T-cell (primary cell): Measurements from ENCODE around the gene GALNT9. TPM values are rescaled to one million over a fixed set of nuclear protein-coding genes. Genes with fewer than 3 reads are reported as not detected.

Experiments used
- ATAC-seq, 4 experiments: fragments of 200-7000 bp in 3 of 4; fragments of 150-1000 bp in 1 of 4; cut with Tn5 transposase; replicated peaks in 1 of 4; 1 replicate in 3 of 4; 2 replicates in 1 of 4; pipeline ENCODE4 v1.10.0; 2021; ENCODE audit warnings: moderate library complexity in 3 of 4, mild to moderate bottlenecking in 2 of 4, moderate number of reproducible peaks in 1 of 4
- CTCF ChIA-PET, 2 donors: fragments of 300-600 bp; sonication (Branson Sonifier 250); formaldehyde crosslinking; loops; one replicate each; lab custom pipeline; 2022; ENCODE audit warnings: antibody characterized with exemption in 2 of 2; lab: Charles Lee
- POLR2A ChIA-PET, 2 donors: fragments of 300-600 bp; sonication (Branson Sonifier 250); formaldehyde crosslinking; loops; one replicate each; lab custom pipeline; 2022; ENCODE audit warnings: antibody characterized with exemption in 2 of 2; lab: Charles Lee
- DNase-seq, 35 experiments: peaks; one replicate each; pipeline versions ENCODE4 v3.0.0 to v3.0.0-alpha.2; 2013 to 2023
- H3K27ac ChIP-seq: one replicate; pipeline ENCODE4 v1.5.1; 2013; ENCODE audit warnings: low read length
- H3K27me3 ChIP-seq, 2 experiments: replicated peaks in 1 of 2; 1 replicate in 1 of 2; 2 replicates in 1 of 2; pipeline versions ENCODE4 v1.6.1 to v1.7.0; 2013; ENCODE audit warnings: low read length in 1 of 2, mixed read lengths in 1 of 2; ENCODE audit not compliant: control insufficient read depth in 2 of 2, insufficient read depth in 2 of 2; ENCODE audit errors: extremely low read depth in 1 of 2
- H3K36me3 ChIP-seq, 2 donors: 1 replicate in 1 of 2; 2 replicates in 1 of 2; pipeline versions ENCODE4 v1.6.1 to v1.7.0; 2013; ENCODE audit warnings: low read length in 1 of 2; ENCODE audit not compliant: control insufficient read depth in 2 of 2, insufficient read depth in 1 of 2; ENCODE audit errors: extremely low read depth in 1 of 2
- H3K4me1 ChIP-seq, 2 experiments: 1 replicate in 1 of 2; 2 replicates in 1 of 2; pipeline versions ENCODE4 v1.6.1 to v1.7.0; 2013; ENCODE audit warnings: low read length in 2 of 2, mixed read lengths in 1 of 2; ENCODE audit not compliant: insufficient read depth in 2 of 2, control insufficient read depth in 1 of 2; ENCODE audit errors: extremely low read depth in 1 of 2
- H3K4me3 ChIP-seq, 2 donors: 1 replicate in 1 of 2; 2 replicates in 1 of 2; pipeline versions ENCODE4 v1.5.1 to v1.7.0; 2013; ENCODE audit warnings: mild to moderate bottlenecking in 2 of 2, low read length in 1 of 2, moderate library complexity in 1 of 2; ENCODE audit not compliant: control insufficient read depth in 1 of 2; ENCODE audit errors: extremely low read depth in 1 of 2
- H3K9me3 ChIP-seq: 2 replicates; pipeline ENCODE4 v1.7.0; 2013
- H3K27ac Mint-ChIP-seq, 2 donors: one replicate each; pipeline ENCODE4 v1.8.0; 2020 to 2021; ENCODE audit warnings: mild to moderate bottlenecking in 2 of 2, mixed read lengths in 2 of 2
- H3K27me3 Mint-ChIP-seq, 2 donors: one replicate each; pipeline ENCODE4 v1.8.0; 2021 to 2022; ENCODE audit warnings: mixed read lengths in 2 of 2
- H3K36me3 Mint-ChIP-seq: one replicate; pipeline ENCODE4 v1.8.0; 2021; ENCODE audit warnings: mixed read lengths
- H3K4me1 Mint-ChIP-seq, 3 donors: one replicate each; pipeline ENCODE4 v1.8.0; 2020 to 2022; ENCODE audit warnings: mixed read lengths in 3 of 3, mild to moderate bottlenecking in 1 of 3
- H3K4me3 Mint-ChIP-seq, 3 donors: one replicate each; pipeline ENCODE4 v1.8.0; 2020 to 2022; ENCODE audit warnings: mild to moderate bottlenecking in 3 of 3, mixed read lengths in 3 of 3, moderate library complexity in 3 of 3
- H3K9me3 Mint-ChIP-seq, 3 donors: one replicate each; pipeline ENCODE4 v1.8.0; 2020 to 2022; ENCODE audit warnings: mixed read lengths in 3 of 3
- WGBS: methylation state at CpG from one replicate; pipeline ENCODE4 v1.1.5; 2013; ENCODE audit warnings: missing lambda C conversion rate; ENCODE audit not compliant: insufficient coverage; 5-methylcytosine and 5-hydroxymethylcytosine counted together
- total RNA-seq, 35 experiments: library from RNA in 6 of 35; stranded (reverse) in 6 of 35; fragments of 120-200 nt in 1 of 35; gene quantifications; one replicate each; pipeline versions ENCODE4 v1.2.1 to v1.2.4 and lab custom pipeline; 2013 to 2026

Gene GALNT9
- total RNA-seq, 5 donors from 2014 or later (not counting 1 experiment from before 2014, with no cell fraction given), result 0.72 TPM; not detected in 4

GRCh38 chr12:132194056-132194455 lies 135.3 kb downstream of the GALNT9 start:
- Histone ChIP-seq H3K4me1 (peaks cover 0 to 17% of the 10 kb centered on the region in 2 experiments), H3K36me3 (no peaks in the 10 kb centered on the region), H3K9me3 (no peaks in the 10 kb centered on the region), H3K27me3 (no peaks in the 10 kb centered on the region), H3K27ac (no peak overlapping the region), H3K4me3 (peak overlapping the region in 1 of 2 donors; percentile 3)
- ATAC-seq, result no peak
- no peaks in the 10 kb centered on the region for H3K27me3 Mint-ChIP-seq
- H3K4me1 Mint-ChIP-seq, result peaks cover 5 to 19% (median 15%) of the 10 kb centered on the region in 3 donors
- H3K36me3 Mint-ChIP-seq, result peaks cover 10% of the 10 kb centered on the region
- 66% methylated on average over 10 of the region's 10 CpGs for WGBS
- DNase-seq, result peak in 1 of 35 experiments; percentile 43
- no peak overlapping the region for H3K27ac Mint-ChIP-seq
- H3K4me3 Mint-ChIP-seq, result no peak overlapping the region
- peaks cover 0 to 10% (median 8%) of the 10 kb centered on the region in 3 donors for H3K9me3 Mint-ChIP-seq
- ChIA-PET CTCF (interaction anchor here in 1 of 2 donors (1.0 kb wide), 1 partner anchor 19 kb away, joined by 3 read pairs; no protein-coding TSS in a partner anchor), POLR2A (no interaction called here)

- H3K36me3 ChIP-seq, result peaks cover 0 to 5% of the 10 kb centered on the region in 2 donors
- no peaks in the 10 kb centered on the region for H3K9me3 ChIP-seq
- 90% methylated on average over 27 of the region's 31 CpGs for WGBS
- no peak overlapping the region for H3K4me3 ChIP-seq
- Mint-ChIP-seq H3K27me3 (no peaks in the 10 kb centered on the region), H3K4me3 (no peak overlapping the region), H3K27ac (no peak overlapping the region), H3K9me3 (peaks cover 0 to 10% (median 8%) of the 10 kb centered on the region in 3 donors), H3K36me3 (peaks cover 10% of the 10 kb centered on the region), H3K4me1 (peaks cover 21 to 35% (median 23%) of the 10 kb centered on the region in 3 donors)
- DNase-seq (no peak), ATAC-seq (no peak)
- ChIA-PET POLR2A (no interaction called here), CTCF (no interaction called here)
- peaks cover 2 to 39% of the 10 kb centered on the region in 2 experiments for H3K4me1 ChIP-seq
- no peak overlapping the region for H3K27ac ChIP-seq
- no peaks in the 10 kb centered on the region for H3K27me3 ChIP-seq
Measured at GRCh38 chr12:132191715-132192553, 137.5 kb downstream of the GALNT9 start.

GRCh38 chr12:132190834-132191500 lies 138.4 kb downstream of the GALNT9 start:
- Histone ChIP-seq H3K27me3 (no peaks in the 10 kb centered on the region), H3K4me3 (peak overlapping the region in 1 of 2 donors; percentile 63), H3K4me1 (peaks cover 6 to 48% of the 10 kb centered on the region in 2 experiments), H3K9me3 (no peaks in the 10 kb centered on the region), H3K36me3 (peaks cover 0 to 5% of the 10 kb centered on the region in 2 donors), H3K27ac (peak overlapping the region; percentile 76)
- Mint-ChIP-seq H3K4me3 (peak overlapping the region; percentile 95 to 97 (median 97)), H3K27ac (peak overlapping the region; percentile 23 to 39), H3K9me3 (peaks cover 0 to 10% (median 8%) of the 10 kb centered on the region in 3 donors), H3K27me3 (no peaks in the 10 kb centered on the region), H3K36me3 (peaks cover 10% of the 10 kb centered on the region), H3K4me1 (peaks cover 31 to 44% (median 31%) of the 10 kb centered on the region in 3 donors)
- 94% methylated on average over 15 of the region's 30 CpGs for WGBS
- ChIA-PET POLR2A (no interaction called here), CTCF (no interaction called here)
- DNase-seq, result no peak
- ATAC-seq, result no peak

- H3K27me3 ChIP-seq, result no peaks in the 10 kb centered on the region
- no peaks in the 10 kb centered on the region for H3K9me3 ChIP-seq
- Mint-ChIP-seq H3K9me3 (peaks cover 0 to 10% (median 8%) of the 10 kb centered on the region in 3 donors), H3K27ac (peak overlapping the region; percentile 93 to 98), H3K27me3 (no peaks in the 10 kb centered on the region), H3K36me3 (peaks cover 10% of the 10 kb centered on the region), H3K4me1 (peaks cover 39 to 52% (median 39%) of the 10 kb centered on the region in 3 donors), H3K4me3 (peak overlapping the region; percentile 95 to 97 (median 97))
- POLR2A ChIA-PET, result no interaction called here
- DNase-seq, result no peak
- peak overlapping the region; percentile 53 to 63 for H3K4me3 ChIP-seq
- peaks cover 0 to 5% of the 10 kb centered on the region in 2 donors for H3K36me3 ChIP-seq
- peak overlapping the region; percentile 76 for H3K27ac ChIP-seq
- WGBS, result 33% methylated on average over 44 of the region's 59 CpGs
- peak; percentile 2 to 5 (median 3) for ATAC-seq
- H3K4me1 ChIP-seq, result peaks cover 9 to 56% of the 10 kb centered on the region in 2 experiments
- CTCF ChIA-PET, result no interaction called here
Measured at GRCh38 chr12:132190012-132190755, 139.2 kb downstream of the GALNT9 start.

- WGBS, result under 1% methylated on average over 69 of the region's 69 CpGs
- peak overlapping the region; percentile 95 to 97 (median 97) for H3K4me3 Mint-ChIP-seq
- H3K4me3 ChIP-seq, result peak overlapping the region; percentile 86 to 87
- H3K9me3 ChIP-seq, result no peaks in the 10 kb centered on the region
- H3K4me1 Mint-ChIP-seq, result peaks cover 42 to 55% (median 45%) of the 10 kb centered on the region in 3 donors
- POLR2A ChIA-PET, result no interaction called here
- CTCF ChIA-PET, result no interaction called here
- H3K4me1 ChIP-seq, result peaks cover 11 to 63% of the 10 kb centered on the region in 2 experiments
- DNase-seq, result peak; percentile 87 to 96 (median 92)
- peaks cover 0 to 5% of the 10 kb centered on the region in 2 donors for H3K36me3 ChIP-seq
- H3K27me3 ChIP-seq, result no peaks in the 10 kb centered on the region
- H3K27ac ChIP-seq, result peak overlapping the region; percentile 76
- ATAC-seq, result peak; percentile 84 to 94 (median 91)
- H3K27me3 Mint-ChIP-seq, result no peaks in the 10 kb centered on the region
- H3K27ac Mint-ChIP-seq, result peak overlapping the region; percentile 94 to 98
- H3K36me3 Mint-ChIP-seq, result peaks cover 10% of the 10 kb centered on the region
- peaks cover 0 to 10% (median 8%) of the 10 kb centered on the region in 3 donors for H3K9me3 Mint-ChIP-seq
Measured at GRCh38 chr12:132189378-132190011, 139.9 kb downstream of the GALNT9 start.
